Loucy (cell line): ENCODE measurements around the gene DIPK2A.
A peak's percentile ranks its signal among the peaks of the same experiment; 100 is the strongest.

Source experiments
- H2AFZ ChIP-seq: fragments of 200-600 bp; sonication (generic); 2 replicates; pipeline ENCODE4 v1.6.0; 2016; ENCODE audit warnings: antibody characterized with exemption, mild to moderate bottlenecking, low read length, moderate library complexity
- H3F3A ChIP-seq: fragments of 200-600 bp; 2 replicates; pipeline ENCODE4 v1.6.0; 2016; ENCODE audit warnings: antibody characterized with exemption, low read depth, mild to moderate bottlenecking
- H3K27me3 ChIP-seq: fragments of 200-600 bp; sonication (generic); 2 replicates; pipeline ENCODE4 v1.6.1; 2014; ENCODE audit warnings: low read length, mild to moderate bottlenecking; ENCODE audit not compliant: insufficient read depth, poor library complexity, severe bottlenecking
- H3K36me3 ChIP-seq: fragments of 200-600 bp; sonication (generic); 2 replicates; pipeline ENCODE4 v1.6.1; 2016; ENCODE audit warnings: low read length; ENCODE audit not compliant: insufficient read depth
- H3K4me1 ChIP-seq: fragments of 200-600 bp; sonication (generic); 2 replicates; pipeline ENCODE4 v1.5.1; 2014; ENCODE audit warnings: low read length, mild to moderate bottlenecking; ENCODE audit not compliant: insufficient read depth, poor library complexity, severe bottlenecking
- H3K4me2 ChIP-seq: fragments of 200-600 bp; sonication (generic); 2 replicates; pipeline ENCODE4 v1.6.0; 2014; ENCODE audit warnings: antibody characterized with exemption, low read length, low read depth, mild to moderate bottlenecking; ENCODE audit not compliant: poor library complexity, severe bottlenecking
- H3K4me3 ChIP-seq: fragments of 200-600 bp; sonication (generic); 2 replicates; pipeline ENCODE4 v1.5.1; 2014; ENCODE audit warnings: low read length, mild to moderate bottlenecking, mixed read lengths; ENCODE audit not compliant: poor library complexity, severe bottlenecking
- H3K79me2 ChIP-seq: fragments of 200-600 bp; sonication (generic); 2 replicates; pipeline ENCODE4 v1.6.1; 2014; ENCODE audit warnings: low read length; ENCODE audit not compliant: insufficient read depth
- H3K9ac ChIP-seq: fragments of 200-600 bp; sonication (generic); 2 replicates; pipeline ENCODE4 v1.6.0; 2014; ENCODE audit warnings: mild to moderate bottlenecking, low read depth, low read length, moderate library complexity; ENCODE audit not compliant: poor library complexity, severe bottlenecking
- H3K9me2 ChIP-seq: fragments of 200-600 bp; sonication (generic); replicated peaks from 2 replicates; pipeline ENCODE4 v1.6.1; 2016; ENCODE audit warnings: low read depth, low read length, mixed read lengths
- H3K9me3 ChIP-seq: fragments of 200-600 bp; sonication (generic); 2 replicates; pipeline ENCODE4 v1.6.1; 2014; ENCODE audit warnings: mild to moderate bottlenecking, antibody characterized with exemption, low read length, low read depth; ENCODE audit not compliant: insufficient read depth
- H4K20me1 ChIP-seq: fragments of 200-600 bp; sonication (generic); 2 replicates; pipeline ENCODE4 v1.6.0; 2014; ENCODE audit warnings: antibody characterized with exemption, low read length, mild to moderate bottlenecking; ENCODE audit not compliant: insufficient read depth, poor library complexity, severe bottlenecking
- EZH2phosphoT487 ChIP-seq: fragments of 200-600 bp; IDR thresholded peaks from 2 replicates; pipeline ENCODE4 v1.6.1; 2018; ENCODE audit warnings: antibody characterized with exemption, mild to moderate bottlenecking, moderate library complexity, borderline replicate concordance
- TF ChIP-seq, protein P1 (sequence below): fragments of 200-600 bp; sonication (generic); conservative IDR thresholded peaks from 2 replicates; pipeline ENCODE4 v1.5.1; 2014; ENCODE audit warnings: mild to moderate bottlenecking, antibody characterized with exemption, low read length

DIPK2A gene

DNA sequence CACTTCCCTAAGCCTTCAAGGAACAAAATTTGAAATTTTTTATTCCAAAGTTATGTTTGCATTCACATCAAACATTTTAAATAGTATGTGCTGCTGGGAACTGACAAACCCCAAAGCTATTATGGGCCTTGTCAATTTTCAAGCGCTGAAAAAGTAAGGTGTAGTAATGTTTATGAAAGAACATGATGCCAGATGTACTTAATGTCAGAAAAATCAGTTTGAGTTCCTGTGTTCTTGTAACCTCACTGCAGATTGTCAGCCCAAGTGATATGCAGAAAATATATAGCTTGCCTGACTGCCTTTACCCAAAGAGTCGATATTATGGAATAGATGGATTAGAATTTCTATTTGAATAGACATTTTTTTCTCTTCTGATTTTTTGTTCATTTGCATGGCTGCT is 20.8 kb upstream of the DIPK2A start:
- Histone ChIP-seq H3K79me2 (no peaks in the 10 kb centered on the region), H3K9ac (no peak overlapping the region), H4K20me1 (no peaks in the 10 kb centered on the region), H3K9me3 (no peaks in the 10 kb centered on the region), H3K4me2 (no peak overlapping the region), H3K27me3 (no peaks in the 10 kb centered on the region), H2AFZ (no peak overlapping the region), H3K4me3 (no peak overlapping the region), H3K9me2 (no peaks in the 10 kb centered on the region), H3K4me1 (no peaks in the 10 kb centered on the region), H3F3A (no peaks in the 10 kb centered on the region), H3K36me3 (no peaks in the 10 kb centered on the region)
- no peak for TF ChIP-seq EZH2phosphoT487
- TF ChIP-seq, protein P1, sequence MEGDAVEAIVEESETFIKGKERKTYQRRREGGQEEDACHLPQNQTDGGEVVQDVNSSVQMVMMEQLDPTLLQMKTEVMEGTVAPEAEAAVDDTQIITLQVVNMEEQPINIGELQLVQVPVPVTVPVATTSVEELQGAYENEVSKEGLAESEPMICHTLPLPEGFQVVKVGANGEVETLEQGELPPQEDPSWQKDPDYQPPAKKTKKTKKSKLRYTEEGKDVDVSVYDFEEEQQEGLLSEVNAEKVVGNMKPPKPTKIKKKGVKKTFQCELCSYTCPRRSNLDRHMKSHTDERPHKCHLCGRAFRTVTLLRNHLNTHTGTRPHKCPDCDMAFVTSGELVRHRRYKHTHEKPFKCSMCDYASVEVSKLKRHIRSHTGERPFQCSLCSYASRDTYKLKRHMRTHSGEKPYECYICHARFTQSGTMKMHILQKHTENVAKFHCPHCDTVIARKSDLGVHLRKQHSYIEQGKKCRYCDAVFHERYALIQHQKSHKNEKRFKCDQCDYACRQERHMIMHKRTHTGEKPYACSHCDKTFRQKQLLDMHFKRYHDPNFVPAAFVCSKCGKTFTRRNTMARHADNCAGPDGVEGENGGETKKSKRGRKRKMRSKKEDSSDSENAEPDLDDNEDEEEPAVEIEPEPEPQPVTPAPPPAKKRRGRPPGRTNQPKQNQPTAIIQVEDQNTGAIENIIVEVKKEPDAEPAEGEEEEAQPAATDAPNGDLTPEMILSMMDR: no peak

DNA sequence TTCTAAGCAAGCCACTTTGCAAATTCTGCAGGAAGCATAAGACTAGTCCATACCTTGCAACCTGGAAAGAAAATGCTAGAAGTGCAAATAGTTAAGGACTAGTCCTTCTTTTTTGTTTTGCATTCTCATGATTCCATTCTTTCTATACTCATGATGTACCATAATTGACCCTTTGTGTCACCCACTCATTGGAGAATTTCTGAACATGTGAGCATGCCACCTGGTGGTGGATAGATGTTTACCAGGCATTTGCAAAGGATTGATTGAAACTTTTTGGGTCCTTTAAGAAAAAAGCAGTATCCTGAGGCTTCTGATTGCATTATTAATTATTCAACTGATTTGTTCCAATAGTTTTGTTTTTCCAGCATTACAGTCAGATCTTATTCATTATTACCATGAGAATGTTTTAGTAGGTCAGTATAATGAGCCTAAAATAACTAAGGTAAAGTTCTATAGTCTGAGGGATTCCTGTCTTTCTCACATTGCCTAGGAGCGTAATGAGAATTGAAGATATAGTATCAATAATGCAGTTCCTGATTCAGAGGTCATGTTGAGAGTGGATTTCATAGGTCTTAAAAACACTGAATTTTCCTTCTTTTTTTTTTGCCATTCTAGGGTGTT is 20.2 kb upstream of the DIPK2A start:
- H3K36me3 ChIP-seq: no peaks in the 10 kb centered on the region
- TF ChIP-seq, protein P1: peak; percentile 92
- no peak for TF ChIP-seq EZH2phosphoT487
- no peak overlapping the region for H3K9ac ChIP-seq
- H3F3A ChIP-seq: no peaks in the 10 kb centered on the region
- H4K20me1 ChIP-seq: no peaks in the 10 kb centered on the region
- no peak overlapping the region for H2AFZ ChIP-seq
- no peaks in the 10 kb centered on the region for H3K27me3 ChIP-seq
- H3K4me1 ChIP-seq: no peaks in the 10 kb centered on the region
- no peaks in the 10 kb centered on the region for H3K79me2 ChIP-seq
- no peaks in the 10 kb centered on the region for H3K9me3 ChIP-seq
- no peak overlapping the region for H3K4me3 ChIP-seq
- no peaks in the 10 kb centered on the region for H3K9me2 ChIP-seq
- no peak overlapping the region for H3K4me2 ChIP-seq

DNA sequence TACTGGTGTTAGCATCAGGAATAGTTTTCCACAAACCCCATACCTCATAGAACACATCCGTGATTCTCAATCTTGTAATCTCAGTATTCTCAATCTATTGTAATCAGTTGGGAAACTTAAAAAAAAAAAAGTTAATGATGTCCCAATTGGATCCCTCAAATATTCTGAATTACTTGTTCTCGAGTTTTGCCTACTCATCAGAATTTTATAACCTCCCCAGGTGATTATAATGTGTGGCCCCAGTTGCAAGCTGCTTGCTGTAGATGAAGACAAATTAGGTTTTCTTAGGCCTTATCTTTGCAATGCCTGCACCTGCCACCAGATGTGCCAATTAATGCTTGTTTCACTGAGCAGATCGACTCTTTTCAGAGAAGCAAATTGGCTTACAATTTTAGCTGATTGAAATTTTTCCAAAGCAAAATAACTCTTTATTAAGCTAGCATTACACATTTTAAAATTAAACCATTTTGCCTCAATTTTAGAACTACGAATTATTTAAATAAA is 19.0 kb upstream of the DIPK2A start:
- H3K9ac ChIP-seq: no peak overlapping the region
- H3K4me1 ChIP-seq: no peaks in the 10 kb centered on the region

More for the DNA sequence above, 19.0 kb upstream of the DIPK2A start:
- Histone ChIP-seq H2AFZ (no peak overlapping the region), H4K20me1 (no peaks in the 10 kb centered on the region), H3K79me2 (no peaks in the 10 kb centered on the region), H3K27me3 (no peaks in the 10 kb centered on the region), H3F3A (no peaks in the 10 kb centered on the region), H3K4me3 (no peak overlapping the region), H3K9me2 (no peaks in the 10 kb centered on the region), H3K4me2 (no peak overlapping the region), H3K36me3 (no peaks in the 10 kb centered on the region), H3K9me3 (no peaks in the 10 kb centered on the region)
- TF ChIP-seq, protein P1: peak; percentile 37
- TF ChIP-seq EZH2phosphoT487: no peak
